Mesothelial cell of epicardium (in vitro differentiated cells): ENCODE data around the gene ZNF438. TPM values are rescaled to one million over a fixed set of nuclear protein-coding genes. Genes with fewer than 3 reads are reported as not detected.

Experiments
- DNase-seq, 2 experiments: peaks; one replicate each; pipeline ENCODE4 v3.0.0; 2021; ENCODE audit warnings: low spot score in 2 of 2; ENCODE audit not compliant: unreplicated experiment in 2 of 2
- H3K27ac Mint-ChIP-seq: 2 replicates; pipeline ENCODE4 v1.8.0; 2021; ENCODE audit warnings: mixed read lengths
- H3K27me3 Mint-ChIP-seq: 2 replicates; pipeline ENCODE4 v1.8.0; 2021; ENCODE audit warnings: low read depth, mixed read lengths
- H3K36me3 Mint-ChIP-seq: 2 replicates; pipeline ENCODE4 v1.8.0; 2021; ENCODE audit warnings: mixed read lengths
- H3K4me1 Mint-ChIP-seq: 2 replicates; pipeline ENCODE4 v1.8.0; 2021; ENCODE audit warnings: mixed read lengths
- H3K4me3 Mint-ChIP-seq: 2 replicates; pipeline ENCODE4 v1.8.0; 2021; ENCODE audit warnings: mild to moderate bottlenecking, moderate library complexity, mixed read lengths
- H3K9me3 Mint-ChIP-seq: 2 replicates; pipeline ENCODE4 v1.8.0; 2021; ENCODE audit warnings: mixed read lengths
- total RNA-seq: library from RNA; stranded (reverse); gene quantifications from 3 replicates; pipeline ENCODE4 v1.2.1, GENCODE V29; 2021
- TF ChIP-seq, protein P1 (sequence below): fragments of 200-600 bp; sonication (generic); IDR thresholded peaks from one replicate; pipeline ENCODE4 v1.5.0; 2021; ENCODE audit warnings: antibody characterized with exemption; ENCODE audit not compliant: unreplicated experiment

Gene ZNF438
- total RNA-seq, 1 donor from 2014 or later = 6.0 TPM

GRCh38 chr10:31017534-31018355, 13.9 kb downstream of the ZNF438 start:
- H3K4me3 Mint-ChIP-seq = no peak overlapping the region
- H3K4me1 Mint-ChIP-seq = peaks cover 23% of the 10 kb centered on the region
- DNase-seq = no peak
- peaks cover 3% of the 10 kb centered on the region for H3K36me3 Mint-ChIP-seq
- H3K9me3 Mint-ChIP-seq = no peaks in the 10 kb centered on the region
- TF ChIP-seq, protein P1, sequence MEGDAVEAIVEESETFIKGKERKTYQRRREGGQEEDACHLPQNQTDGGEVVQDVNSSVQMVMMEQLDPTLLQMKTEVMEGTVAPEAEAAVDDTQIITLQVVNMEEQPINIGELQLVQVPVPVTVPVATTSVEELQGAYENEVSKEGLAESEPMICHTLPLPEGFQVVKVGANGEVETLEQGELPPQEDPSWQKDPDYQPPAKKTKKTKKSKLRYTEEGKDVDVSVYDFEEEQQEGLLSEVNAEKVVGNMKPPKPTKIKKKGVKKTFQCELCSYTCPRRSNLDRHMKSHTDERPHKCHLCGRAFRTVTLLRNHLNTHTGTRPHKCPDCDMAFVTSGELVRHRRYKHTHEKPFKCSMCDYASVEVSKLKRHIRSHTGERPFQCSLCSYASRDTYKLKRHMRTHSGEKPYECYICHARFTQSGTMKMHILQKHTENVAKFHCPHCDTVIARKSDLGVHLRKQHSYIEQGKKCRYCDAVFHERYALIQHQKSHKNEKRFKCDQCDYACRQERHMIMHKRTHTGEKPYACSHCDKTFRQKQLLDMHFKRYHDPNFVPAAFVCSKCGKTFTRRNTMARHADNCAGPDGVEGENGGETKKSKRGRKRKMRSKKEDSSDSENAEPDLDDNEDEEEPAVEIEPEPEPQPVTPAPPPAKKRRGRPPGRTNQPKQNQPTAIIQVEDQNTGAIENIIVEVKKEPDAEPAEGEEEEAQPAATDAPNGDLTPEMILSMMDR = no peak
- H3K27me3 Mint-ChIP-seq = no peaks in the 10 kb centered on the region
- peak overlapping the region; percentile 22 for H3K27ac Mint-ChIP-seq

- no peak for DNase-seq
- no peak overlapping the region for H3K4me3 Mint-ChIP-seq
- no peaks in the 10 kb centered on the region for H3K27me3 Mint-ChIP-seq
- no peaks in the 10 kb centered on the region for H3K9me3 Mint-ChIP-seq
- peaks cover 20% of the 10 kb centered on the region for H3K4me1 Mint-ChIP-seq
- TF ChIP-seq, protein P1 = no peak
- H3K36me3 Mint-ChIP-seq = peaks cover 3% of the 10 kb centered on the region
- H3K27ac Mint-ChIP-seq = no peak overlapping the region
Observed at GRCh38 chr10:31014161-31014875, 17.3 kb downstream of the ZNF438 start.

DNA sequence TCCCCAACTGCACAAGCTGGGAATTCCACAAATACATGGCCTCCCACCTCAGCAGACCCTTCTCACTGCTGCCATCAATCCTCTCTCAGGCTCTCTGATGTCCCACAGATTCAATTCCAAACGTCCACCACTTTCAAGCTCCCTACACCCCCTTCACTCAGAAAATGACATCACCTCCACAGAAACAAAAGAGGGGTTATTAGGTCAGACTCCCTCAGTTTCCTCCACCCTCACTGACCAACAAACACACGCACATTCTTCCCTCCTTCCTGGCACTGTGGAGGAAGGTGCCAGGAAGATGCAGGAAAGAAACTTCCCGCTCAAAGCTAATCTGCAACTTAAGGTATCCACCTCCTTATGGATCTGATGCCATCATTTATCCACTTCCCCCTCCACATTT, 18.3 kb downstream of the ZNF438 start:
- Mint-ChIP-seq H3K4me1 (peaks cover 14% of the 10 kb centered on the region), H3K27me3 (no peaks in the 10 kb centered on the region), H3K4me3 (no peak overlapping the region), H3K36me3 (peaks cover 3% of the 10 kb centered on the region), H3K9me3 (peaks cover 4% of the 10 kb centered on the region), H3K27ac (no peak overlapping the region)
- TF ChIP-seq, protein P1 = no peak
- DNase-seq = no peak

- peaks cover 5% of the 10 kb centered on the region for H3K9me3 Mint-ChIP-seq
- peaks cover 9% of the 10 kb centered on the region for H3K4me1 Mint-ChIP-seq
- no peak overlapping the region for H3K27ac Mint-ChIP-seq
- no peak for DNase-seq
- H3K27me3 Mint-ChIP-seq = no peaks in the 10 kb centered on the region
- TF ChIP-seq, protein P1 = no peak
- no peak overlapping the region for H3K4me3 Mint-ChIP-seq
- peaks cover 3% of the 10 kb centered on the region for H3K36me3 Mint-ChIP-seq
Observed at GRCh38 chr10:31011665-31012022, 20.0 kb downstream of the ZNF438 start.

DNA sequence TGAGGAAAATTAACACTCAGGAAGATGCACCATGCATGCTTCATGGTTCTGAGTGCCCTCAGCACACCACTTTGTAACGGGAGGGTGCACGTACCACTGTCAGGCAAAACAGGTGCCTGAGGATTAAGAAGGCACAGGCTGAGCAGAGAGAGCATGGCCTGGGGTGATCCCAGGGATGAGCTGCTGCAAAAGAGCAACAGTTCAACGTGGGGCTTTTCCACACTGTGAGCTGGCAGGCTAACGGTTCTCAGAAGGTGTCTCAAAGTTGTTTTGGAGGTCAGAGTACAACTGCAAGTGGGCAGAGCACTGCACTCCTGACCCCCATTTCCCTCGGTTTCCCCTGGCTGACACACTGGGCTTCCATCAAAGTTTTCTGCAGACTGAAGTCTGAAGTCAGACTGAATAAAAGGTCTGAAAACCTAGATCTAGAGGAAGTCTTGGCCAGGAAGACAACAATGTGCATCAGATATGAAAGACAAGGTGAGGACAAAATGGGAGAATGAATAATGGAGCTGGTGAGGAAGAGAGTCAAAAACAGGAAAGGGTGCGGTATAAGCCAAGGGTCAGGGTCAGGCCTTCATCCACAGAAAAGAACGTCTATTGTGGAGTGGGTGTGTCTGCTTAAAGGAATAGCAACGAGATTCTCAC, 20.5 kb downstream of the ZNF438 start:
- Mint-ChIP-seq H3K4me3 (no peak overlapping the region), H3K27me3 (no peaks in the 10 kb centered on the region), H3K27ac (no peak overlapping the region), H3K36me3 (peaks cover 3% of the 10 kb centered on the region), H3K4me1 (peaks cover 9% of the 10 kb centered on the region), H3K9me3 (peaks cover 5% of the 10 kb centered on the region)
- no peak for DNase-seq
- TF ChIP-seq, protein P1 = no peak
